B cell (primary cell): ENCODE results near the gene LGI2.

ENCODE experiments used
- EZH2 ChIP-seq: IDR thresholded peaks from 2 replicates; pipeline ENCODE4 v1.6.1; 2012; ENCODE audit warnings: borderline replicate concordance, low read depth, mild to moderate bottlenecking, moderate library complexity, low read length; ENCODE audit not compliant: insufficient read depth, poor library complexity, severe bottlenecking
- TF ChIP-seq, protein P1 (sequence below): fragments of 200-600 bp; IDR thresholded peaks from one replicate; pipeline ENCODE4 v1.8.0; 2022; ENCODE audit warnings: antibody characterized with exemption, mild to moderate bottlenecking

DNA sequence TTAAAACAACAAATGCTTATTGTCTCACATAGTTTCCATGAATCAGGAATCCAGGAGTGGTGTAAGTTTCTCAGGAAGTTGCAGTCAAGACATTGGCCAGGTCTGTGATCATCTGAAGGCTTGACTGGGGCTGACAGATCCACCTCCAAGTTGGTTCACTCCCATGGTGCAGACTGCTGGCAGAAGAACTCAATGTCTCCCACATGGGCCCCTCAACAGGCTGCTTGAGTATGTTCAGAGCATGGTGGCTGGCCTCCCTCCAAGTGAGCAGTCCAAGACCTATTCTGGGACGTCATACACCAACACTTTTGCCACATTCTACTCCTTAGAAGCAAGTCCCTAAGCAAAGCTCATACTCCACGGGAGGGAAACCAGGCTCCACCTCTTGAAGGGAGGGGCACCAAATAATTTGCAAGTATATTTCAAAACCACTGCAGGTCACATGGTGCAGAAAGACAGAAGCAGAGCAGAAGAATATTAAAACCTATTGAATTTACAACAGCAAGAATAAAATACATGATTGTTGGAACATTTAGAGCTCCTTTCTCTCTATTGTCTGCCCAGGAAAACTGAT is 35.3 kb downstream of the LGI2 start:
- TF ChIP-seq, protein P1, sequence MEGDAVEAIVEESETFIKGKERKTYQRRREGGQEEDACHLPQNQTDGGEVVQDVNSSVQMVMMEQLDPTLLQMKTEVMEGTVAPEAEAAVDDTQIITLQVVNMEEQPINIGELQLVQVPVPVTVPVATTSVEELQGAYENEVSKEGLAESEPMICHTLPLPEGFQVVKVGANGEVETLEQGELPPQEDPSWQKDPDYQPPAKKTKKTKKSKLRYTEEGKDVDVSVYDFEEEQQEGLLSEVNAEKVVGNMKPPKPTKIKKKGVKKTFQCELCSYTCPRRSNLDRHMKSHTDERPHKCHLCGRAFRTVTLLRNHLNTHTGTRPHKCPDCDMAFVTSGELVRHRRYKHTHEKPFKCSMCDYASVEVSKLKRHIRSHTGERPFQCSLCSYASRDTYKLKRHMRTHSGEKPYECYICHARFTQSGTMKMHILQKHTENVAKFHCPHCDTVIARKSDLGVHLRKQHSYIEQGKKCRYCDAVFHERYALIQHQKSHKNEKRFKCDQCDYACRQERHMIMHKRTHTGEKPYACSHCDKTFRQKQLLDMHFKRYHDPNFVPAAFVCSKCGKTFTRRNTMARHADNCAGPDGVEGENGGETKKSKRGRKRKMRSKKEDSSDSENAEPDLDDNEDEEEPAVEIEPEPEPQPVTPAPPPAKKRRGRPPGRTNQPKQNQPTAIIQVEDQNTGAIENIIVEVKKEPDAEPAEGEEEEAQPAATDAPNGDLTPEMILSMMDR: no peak
- TF ChIP-seq EZH2: no peak
